GM19099 (cell line): ENCODE results near the gene UNC79.

Experiments
- POLR2A ChIP-seq: IDR thresholded peaks from 3 replicates; pipeline ENCODE4 v1.6.1; 2011; ENCODE audit warnings: low read depth; ENCODE audit not compliant: insufficient read length; ENCODE audit errors: extremely low read depth

The UNC79 gene

DNA sequence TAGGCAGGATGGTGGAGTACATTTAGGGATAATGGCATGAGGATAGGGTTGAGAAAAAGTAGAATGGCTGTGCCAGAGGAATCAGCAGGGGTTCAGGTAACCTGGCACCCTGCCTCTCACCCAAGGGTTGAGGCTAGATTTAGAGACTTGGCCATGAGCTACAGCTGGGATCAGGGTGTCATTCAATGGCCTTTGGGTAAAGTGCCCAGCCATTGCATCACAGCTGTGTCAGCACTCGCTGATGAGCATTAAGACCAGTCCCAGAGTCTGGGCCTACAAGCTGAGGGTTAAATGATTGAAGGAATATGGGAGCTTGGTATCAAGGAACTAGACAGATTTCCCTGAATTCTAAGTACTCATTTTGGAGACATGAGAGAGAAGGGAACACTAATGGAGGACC lies 243.6 kb downstream of the UNC79 start:
- TF ChIP-seq POLR2A, result no peak

DNA sequence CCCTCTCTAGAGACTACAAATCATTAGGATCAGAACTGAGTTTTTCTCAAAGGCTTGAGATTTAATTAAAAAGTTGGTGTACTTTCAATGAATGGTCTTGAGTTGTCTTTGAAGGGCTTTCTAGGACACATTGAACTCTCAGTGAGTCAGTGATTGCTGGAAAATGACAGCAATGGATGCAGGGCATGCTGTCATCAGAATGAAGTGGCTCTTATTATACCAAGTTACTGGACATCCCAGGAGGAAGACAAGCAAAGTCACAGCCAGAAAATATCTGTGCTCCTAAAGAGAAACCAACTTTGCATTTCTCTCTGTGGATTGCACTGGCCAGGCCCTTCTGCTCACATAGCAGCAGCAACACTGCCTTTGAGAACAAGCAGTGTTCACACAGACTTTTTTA lies 244.9 kb downstream of the UNC79 start:
- no peak for TF ChIP-seq POLR2A

DNA sequence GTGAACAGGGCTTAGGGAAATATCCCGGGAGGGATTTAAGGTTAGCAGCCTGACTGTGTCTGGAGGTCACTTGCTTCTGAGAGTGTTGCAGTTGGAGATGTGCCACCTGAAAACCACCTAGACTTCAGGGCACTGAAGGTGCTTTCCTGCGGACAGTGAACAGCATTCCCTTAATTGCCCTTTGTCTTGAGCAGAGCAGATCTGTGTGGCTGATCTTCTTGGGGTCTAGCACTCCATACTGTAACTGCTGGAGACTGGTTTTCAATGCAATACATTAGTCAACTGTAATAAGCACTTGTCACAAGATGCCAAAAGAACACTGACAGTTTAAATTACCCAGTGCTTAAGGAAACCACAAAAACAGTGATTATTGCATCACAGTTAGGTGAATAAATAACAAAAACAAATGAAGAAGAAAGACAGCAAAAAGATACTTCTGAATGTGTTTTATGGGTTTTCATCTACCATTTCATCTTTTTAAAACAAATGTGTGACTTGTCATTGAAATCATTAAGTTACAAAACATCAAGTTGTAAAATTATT lies 245.7 kb downstream of the UNC79 start:
- no peak for TF ChIP-seq POLR2A

GRCh38 chr14:93682459-93682858 lies 251.7 kb downstream of the UNC79 start:
- TF ChIP-seq POLR2A, result no peak

DNA sequence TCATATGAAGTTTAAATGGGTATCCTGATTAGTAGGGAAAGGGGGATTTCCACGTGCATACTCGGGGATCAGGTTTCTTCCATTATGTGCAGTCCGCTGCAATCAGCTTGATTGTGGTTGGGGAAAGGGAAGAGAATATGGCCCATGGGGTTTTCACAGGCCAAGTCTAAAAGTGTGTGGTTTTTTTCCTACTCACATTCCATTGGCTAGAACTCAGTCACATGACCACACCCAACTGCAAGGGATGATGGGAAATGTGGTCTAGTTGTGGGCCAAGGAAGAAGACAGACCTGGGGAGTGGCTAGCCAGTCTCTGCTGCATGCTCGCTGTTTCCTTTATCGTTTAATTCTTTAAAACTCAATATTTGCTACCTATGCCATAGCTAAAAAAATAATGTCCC lies 252.5 kb downstream of the UNC79 start:
- TF ChIP-seq POLR2A, result no peak

DNA sequence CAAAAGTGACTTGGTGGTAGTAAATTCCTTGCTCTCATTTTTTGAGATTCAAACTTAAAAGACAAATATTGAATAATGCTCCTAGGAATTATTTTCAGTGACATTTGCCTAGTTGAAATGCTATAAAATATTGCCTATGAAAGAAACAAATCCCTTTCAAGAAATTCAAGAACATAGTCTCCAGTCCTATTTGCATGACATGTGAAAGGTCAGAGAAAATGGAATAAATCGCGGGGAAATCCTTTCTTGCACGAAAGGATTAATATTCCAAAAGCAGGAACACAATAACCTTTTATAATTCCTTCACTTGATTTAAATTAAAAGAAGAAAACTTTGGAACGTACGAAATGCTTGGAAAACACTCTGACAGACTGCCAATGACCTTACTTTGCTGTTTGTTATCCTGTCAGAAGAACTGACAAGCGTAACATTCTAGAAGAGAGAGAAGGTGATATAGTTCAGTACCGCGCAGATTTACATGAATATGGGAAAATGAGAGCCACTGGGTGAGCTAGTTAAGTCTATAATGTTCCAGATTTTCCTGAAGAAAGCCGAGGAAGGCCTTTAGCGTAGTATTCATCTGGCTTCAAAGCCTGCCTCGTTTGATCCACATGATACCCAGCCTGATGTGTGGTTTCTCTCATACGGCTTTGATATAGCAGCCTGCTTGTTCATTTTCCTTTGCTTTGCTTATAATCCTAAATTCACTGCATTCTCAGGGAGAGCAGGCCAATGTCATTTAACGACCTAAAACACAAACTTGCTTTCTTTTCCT lies 254.6 kb downstream of the UNC79 start:
- TF ChIP-seq POLR2A, result no peak

GRCh38 chr14:93686268-93686667 lies 255.5 kb downstream of the UNC79 start:
- TF ChIP-seq POLR2A, result no peak

DNA sequence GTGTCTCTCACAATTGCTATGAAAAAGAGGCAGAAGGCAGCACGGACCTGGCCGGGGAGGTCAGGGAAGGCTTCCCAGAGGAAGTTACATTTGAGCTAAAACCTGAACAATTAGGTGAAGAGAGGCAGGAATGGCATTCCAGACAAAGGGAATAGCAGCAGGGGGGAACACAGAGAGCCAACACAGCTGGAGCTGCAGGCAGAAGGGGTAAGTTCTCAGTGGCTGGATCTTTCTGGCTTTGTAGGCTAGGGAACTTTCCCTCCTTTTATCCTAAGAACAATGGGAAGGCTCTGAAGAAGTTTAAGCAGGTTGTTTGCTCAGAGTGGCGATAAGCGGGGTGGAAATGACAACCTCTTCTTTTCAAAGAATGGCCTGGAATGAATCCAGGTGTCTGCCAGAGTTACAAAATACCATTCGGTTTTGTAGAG lies 257.5 kb downstream of the UNC79 start:
- TF ChIP-seq POLR2A, result no peak

DNA sequence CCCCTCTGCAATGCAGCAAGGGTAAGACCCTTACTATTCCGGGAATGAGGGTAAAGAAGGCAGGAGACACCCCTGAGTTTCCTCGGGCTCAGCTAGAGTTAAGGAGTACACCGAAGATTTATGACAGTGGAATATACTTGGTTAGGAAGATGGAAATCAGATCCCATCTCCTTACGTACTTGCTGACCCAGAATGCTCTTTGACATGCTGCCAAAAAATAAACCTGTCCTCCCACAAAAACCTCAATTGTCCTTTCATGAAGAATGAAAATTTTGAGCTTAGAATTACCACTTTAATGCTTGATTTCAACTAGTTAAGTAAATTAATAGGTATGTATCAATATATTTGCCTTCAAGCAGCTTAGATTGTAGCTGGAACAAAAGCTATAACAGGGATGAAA lies 258.1 kb downstream of the UNC79 start:
- no peak for TF ChIP-seq POLR2A

DNA sequence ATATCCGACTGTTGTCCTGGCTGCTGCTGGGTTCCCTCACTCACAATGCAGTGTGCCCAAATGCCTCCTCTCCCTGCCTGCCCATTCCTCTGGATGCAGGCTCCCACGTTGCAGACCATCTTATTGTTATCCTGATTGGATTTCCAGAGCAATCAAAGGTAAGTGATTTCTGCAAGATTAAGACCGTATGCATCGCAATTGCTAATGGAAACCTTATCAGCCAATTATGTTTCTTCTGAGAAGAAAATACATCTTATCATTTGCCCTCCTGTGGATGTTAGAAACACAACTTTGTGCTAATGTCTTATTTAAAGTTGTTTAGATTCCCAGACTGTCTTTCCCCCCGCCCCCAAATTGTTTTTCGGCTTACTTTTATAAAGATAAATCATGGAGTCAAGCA lies 259.4 kb downstream of the UNC79 start:
- TF ChIP-seq POLR2A, result no peak

GRCh38 chr14:93691042-93691780 lies 260.5 kb downstream of the UNC79 start:
- no peak for TF ChIP-seq POLR2A

DNA sequence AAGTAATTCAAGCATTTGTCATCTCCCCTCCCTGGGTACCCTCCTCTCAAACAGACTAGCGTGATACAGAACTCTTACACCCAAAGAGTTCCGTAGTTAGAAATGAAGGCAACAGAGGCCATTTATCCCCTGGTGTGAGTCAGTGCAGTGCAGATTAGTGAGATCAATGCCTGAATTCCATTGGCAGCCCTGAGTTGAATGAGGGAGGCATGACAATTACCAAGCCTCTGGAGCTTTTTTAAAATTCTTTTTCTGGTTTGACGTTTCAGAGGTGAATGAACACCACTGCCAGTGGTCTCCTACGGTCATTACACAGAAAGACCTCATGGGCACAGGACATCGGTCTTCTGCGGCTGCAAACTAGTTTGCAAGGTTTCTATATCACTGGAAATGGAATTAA lies 263.2 kb downstream of the UNC79 start:
- no peak for TF ChIP-seq POLR2A

GRCh38 chr14:93700928-93701327 lies 270.2 kb downstream of the UNC79 start:
- no peak for TF ChIP-seq POLR2A

DNA sequence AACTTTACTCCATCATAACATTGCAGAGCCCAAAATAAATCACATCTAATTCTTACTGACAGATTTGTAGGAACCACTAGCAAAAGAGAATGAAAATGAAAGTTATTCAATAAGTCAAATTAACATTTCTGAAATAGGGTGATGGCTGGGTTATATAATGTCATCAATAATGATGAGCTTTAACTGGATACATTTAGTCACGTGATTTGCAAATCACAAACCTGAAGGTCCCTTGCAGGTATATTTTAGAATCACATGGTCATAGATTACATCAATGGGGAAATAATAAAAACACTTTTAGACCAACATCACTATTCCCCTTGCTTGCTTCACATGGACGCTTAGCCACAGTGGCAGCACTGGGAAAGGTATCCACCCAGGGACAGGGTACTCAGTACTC lies 270.8 kb downstream of the UNC79 start:
- TF ChIP-seq POLR2A, result no peak

GRCh38 chr14:93702946-93703345 lies 272.2 kb downstream of the UNC79 start:
- no peak for TF ChIP-seq POLR2A

DNA sequence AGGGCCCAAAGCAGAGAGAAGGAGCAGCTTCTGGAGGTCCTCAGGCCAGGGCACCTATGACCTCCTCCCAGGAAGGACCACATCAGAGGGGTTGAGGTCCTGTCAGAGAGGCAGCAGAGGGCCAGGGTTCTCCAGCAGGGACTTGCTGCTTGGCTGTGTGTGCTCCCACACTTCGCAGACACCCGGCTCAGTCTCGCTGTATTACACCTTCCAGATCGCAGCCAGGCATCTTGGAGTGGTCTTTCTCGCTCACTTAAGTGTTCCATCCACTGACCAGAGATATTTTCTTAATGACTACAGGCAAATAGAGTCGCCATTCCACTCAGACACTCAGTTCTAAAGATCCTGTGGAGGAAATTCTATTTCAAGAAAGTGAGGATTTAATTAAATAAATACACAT lies 273.2 kb downstream of the UNC79 start:
- no peak for TF ChIP-seq POLR2A
